Chondrocyte (in vitro differentiated cells): Measurements from ENCODE around the gene ZMYM2. TPM values are rescaled to one million over a fixed set of nuclear protein-coding genes. Genes with fewer than 3 reads are reported as not detected.

Experiments used
- DNase-seq: peaks from one replicate; pipeline ENCODE4 v3.0.0; 2021; ENCODE audit warnings: mixed read lengths, low spot score
- H3K27ac Mint-ChIP-seq: one replicate; pipeline ENCODE4 v1.8.0; 2021; ENCODE audit warnings: mild to moderate bottlenecking, moderate library complexity, mixed read lengths; ENCODE audit not compliant: unreplicated experiment
- H3K27me3 Mint-ChIP-seq: 2 replicates; pipeline ENCODE4 v1.8.0; 2021; ENCODE audit warnings: low read depth, mixed read lengths
- H3K36me3 Mint-ChIP-seq: 2 replicates; pipeline ENCODE4 v1.8.0; 2021; ENCODE audit warnings: low read depth, mixed read lengths
- H3K4me1 Mint-ChIP-seq: 2 replicates; pipeline ENCODE4 v1.8.0; 2021; ENCODE audit warnings: low read depth, mild to moderate bottlenecking, mixed read lengths
- H3K4me3 Mint-ChIP-seq: one replicate; pipeline ENCODE4 v1.8.0; 2021; ENCODE audit warnings: mild to moderate bottlenecking, moderate library complexity, mixed read lengths; ENCODE audit not compliant: unreplicated experiment
- H3K9me3 Mint-ChIP-seq: 2 replicates; pipeline ENCODE4 v1.8.0; 2021; ENCODE audit warnings: low read depth, mixed read lengths
- CTCF ChIP-seq: fragments of 200-600 bp; sonication (generic); IDR thresholded peaks from 2 replicates; pipeline ENCODE4 v1.5.0; 2021; ENCODE audit warnings: antibody characterized with exemption, mild to moderate bottlenecking, moderate library complexity
- total RNA-seq: library from RNA; stranded (reverse); gene quantifications from 3 replicates; pipeline ENCODE4 v1.2.1, GENCODE V29; 2021

Gene ZMYM2
- total RNA-seq, 1 donor from 2014 or later, result 87.5 TPM

- H3K4me1 Mint-ChIP-seq, result peaks cover 6% of the 10 kb centered on the region
- no peak overlapping the region for H3K27ac Mint-ChIP-seq
- H3K9me3 Mint-ChIP-seq, result no peaks in the 10 kb centered on the region
- peaks cover 18% of the 10 kb centered on the region for H3K36me3 Mint-ChIP-seq
- no peak overlapping the region for H3K4me3 Mint-ChIP-seq
- no peak for DNase-seq
- no peak for TF ChIP-seq CTCF
- no peaks in the 10 kb centered on the region for H3K27me3 Mint-ChIP-seq
These were observed 107.0 kb downstream of the ZMYM2 start for GRCh38 chr13:20065516-20065915.

GRCh38 chr13:20069956-20070355 lies 111.4 kb downstream of the ZMYM2 start:
- Mint-ChIP-seq H3K4me3 (no peak overlapping the region), H3K27ac (no peak overlapping the region), H3K9me3 (no peaks in the 10 kb centered on the region), H3K27me3 (no peaks in the 10 kb centered on the region), H3K36me3 (peaks cover 28% of the 10 kb centered on the region), H3K4me1 (peaks cover 2% of the 10 kb centered on the region)
- DNase-seq, result no peak
- no peak for TF ChIP-seq CTCF

GRCh38 chr13:20073775-20074174 lies 115.2 kb downstream of the ZMYM2 start:
- H3K36me3 Mint-ChIP-seq, result peaks cover 21% of the 10 kb centered on the region
- TF ChIP-seq CTCF, result no peak
- H3K4me3 Mint-ChIP-seq, result no peak overlapping the region
- no peaks in the 10 kb centered on the region for H3K9me3 Mint-ChIP-seq
- DNase-seq, result no peak
- H3K4me1 Mint-ChIP-seq, result peaks cover 6% of the 10 kb centered on the region
- no peak overlapping the region for H3K27ac Mint-ChIP-seq
- no peaks in the 10 kb centered on the region for H3K27me3 Mint-ChIP-seq

- Mint-ChIP-seq H3K27ac (peak overlapping the region; percentile 54), H3K36me3 (peaks cover 21% of the 10 kb centered on the region)
These were observed 116.4 kb downstream of the ZMYM2 start for GRCh38 chr13:20074966-20075365.

GRCh38 chr13:20077086-20077485 lies 118.6 kb downstream of the ZMYM2 start:
- H3K9me3 Mint-ChIP-seq, result no peaks in the 10 kb centered on the region
- H3K27ac Mint-ChIP-seq, result no peak overlapping the region
- H3K36me3 Mint-ChIP-seq, result peaks cover 15% of the 10 kb centered on the region
- H3K4me3 Mint-ChIP-seq, result no peak overlapping the region
- H3K4me1 Mint-ChIP-seq, result peaks cover 12% of the 10 kb centered on the region
- DNase-seq, result no peak
- H3K27me3 Mint-ChIP-seq, result no peaks in the 10 kb centered on the region
- no peak for TF ChIP-seq CTCF

More at GRCh38 chr13:20074966-20075365, 116.4 kb downstream of the ZMYM2 start:
- peaks cover 8% of the 10 kb centered on the region for H3K4me1 Mint-ChIP-seq
- H3K4me3 Mint-ChIP-seq, result no peak overlapping the region
- no peak for DNase-seq
- no peaks in the 10 kb centered on the region for H3K27me3 Mint-ChIP-seq
- no peaks in the 10 kb centered on the region for H3K9me3 Mint-ChIP-seq
- no peak for TF ChIP-seq CTCF
